K562 (cell line): Measurements from ENCODE around the gene TUBB2A. TPM values are rescaled to one million over a fixed set of nuclear protein-coding genes. Genes with fewer than 3 reads are reported as not detected.

Experiments
- CBX8 ChIP-seq: fragments of 200-600 bp; sonication (generic); IDR thresholded peaks from 2 replicates; pipeline ENCODE4 v1.6.1; 2012; ENCODE audit warnings: borderline replicate concordance, mixed run types, low read depth, mild to moderate bottlenecking, moderate library complexity, mixed read lengths, low read length, control low read depth, inconsistent platforms; ENCODE audit not compliant: poor library complexity, severe bottlenecking; ENCODE audit errors: extremely low read depth
- CCAR2 ChIP-seq: fragments of 200-400 bp; formaldehyde crosslinking; IDR thresholded peaks from 2 replicates; pipeline ENCODE4 v1.6.1; 2017; ENCODE audit warnings: mild to moderate bottlenecking, low read depth, low read length
- DDX20 ChIP-seq: fragments of 450-650 bp; IDR thresholded peaks from 2 replicates; pipeline ENCODE4 v1.6.1; 2016; ENCODE audit warnings: missing genetic modification characterization, low read depth, mild to moderate bottlenecking, missing compliant biosample characterization, moderate library complexity
- FOXK2 ChIP-seq, 2 experiments: fragments of 450-650 bp; IDR thresholded peaks in 1 of 2; conservative IDR thresholded peaks in 1 of 2; 2 replicates each; pipeline ENCODE4 v1.6.1; 2016; ENCODE audit warnings: low read depth in 2 of 2, mild to moderate bottlenecking in 1 of 2
- HDAC3 ChIP-seq: fragments of 450-650 bp; IDR thresholded peaks from 2 replicates; pipeline ENCODE4 v1.6.1; 2018; ENCODE audit warnings: borderline replicate concordance, mild to moderate bottlenecking, moderate library complexity; ENCODE audit not compliant: partially characterized antibody
- NELFE ChIP-seq: IDR thresholded peaks from 2 replicates; pipeline ENCODE4 v1.6.1; 2011; ENCODE audit warnings: mild to moderate bottlenecking; ENCODE audit not compliant: insufficient read depth, insufficient read length
- POLR3G ChIP-seq: IDR thresholded peaks from 2 replicates; pipeline ENCODE4 v1.6.1; 2011; ENCODE audit not compliant: insufficient read length, insufficient replicate concordance; ENCODE audit errors: extremely low read depth
- SETDB1 ChIP-seq: IDR thresholded peaks from one replicate; pipeline ENCODE4 v1.6.1; 2012; ENCODE audit warnings: low read length, control low read depth, inconsistent platforms
- ZKSCAN3 ChIP-seq: fragments of 250-450 bp; sonication (Bioruptor Pico); IDR thresholded peaks from 2 replicates; pipeline ENCODE4 v1.4.0; 2020
- ZNF23 ChIP-seq: fragments of 250-450 bp; sonication (Bioruptor Pico); IDR thresholded peaks from 2 replicates; pipeline ENCODE4 v1.4.0; 2020; ENCODE audit warnings: mild to moderate bottlenecking
- polyA plus RNA-seq, 8 experiments: library from polyadenylated mRNA; depleted of rRNA in 4 of 8; stranded (reverse) in 5 of 8; unstranded in 3 of 8; fragments of >200 nt; fragmentation: Nextera tagmentation in 2 of 8; fragmentation: Illumina TruSeq in 1 of 8; extraction: Ambion mirVana in 2 of 8; extraction: Trizol in 1 of 8; gene quantifications; 2 replicates each; pipeline versions ENCODE4 v1.2.1 to v1.2.3, GENCODE V29; 2011 to 2014; ENCODE audit warnings: inconsistent platforms in 1 of 8, missing spikeins in 1 of 8
- total RNA-seq, 7 experiments: library from RNA; depleted of rRNA in 6 of 7; stranded (reverse); fragments of >200 nt in 6 of 7; fragmentation: Illumina TruSeq in 2 of 7; extraction: Trizol in 2 of 7; gene quantifications; 2 replicates each; pipeline versions ENCODE4 v1.2.1 to v1.2.3, GENCODE V29; 2011 to 2021; ENCODE audit warnings: low replicate concordance in 1 of 7
- TF ChIP-seq, protein P1 (sequence below), 2 experiments: IDR thresholded peaks in 1 of 2; conservative IDR thresholded peaks in 1 of 2; 2 replicates each; pipeline ENCODE4 v1.6.1; 2016; ENCODE audit warnings: low read depth in 2 of 2, mild to moderate bottlenecking in 1 of 2, missing compliant biosample characterization in 1 of 2, missing genetic modification characterization in 1 of 2, moderate library complexity in 1 of 2
- TF ChIP-seq, protein P2 (sequence below): sonication (generic); formaldehyde crosslinking; IDR thresholded peaks from 2 replicates; pipeline ENCODE4 v1.8.1; 2022; ENCODE audit warnings: missing genetic modification reagents
- TF ChIP-seq, protein P3 (sequence below): fragments of 250-450 bp; sonication (Bioruptor Pico); IDR thresholded peaks from 2 replicates; pipeline ENCODE4 v1.8.0; 2021; ENCODE audit warnings: moderate library complexity, mild to moderate bottlenecking, inconsistent platforms
- TF ChIP-seq, protein P4 (sequence below): sonication (generic); formaldehyde crosslinking; IDR thresholded peaks from 2 replicates; pipeline ENCODE4 v1.8.1; 2023; ENCODE audit warnings: missing genetic modification reagents, mild to moderate bottlenecking, borderline replicate concordance

The TUBB2A gene
- total and polyA plus RNA-seq, 9 of the 15 experiments (the other 6 are each of a cell fraction or from before 2014, with no cell fraction given) = 3.6 to 92.1 (median 45.6) TPM

DNA sequence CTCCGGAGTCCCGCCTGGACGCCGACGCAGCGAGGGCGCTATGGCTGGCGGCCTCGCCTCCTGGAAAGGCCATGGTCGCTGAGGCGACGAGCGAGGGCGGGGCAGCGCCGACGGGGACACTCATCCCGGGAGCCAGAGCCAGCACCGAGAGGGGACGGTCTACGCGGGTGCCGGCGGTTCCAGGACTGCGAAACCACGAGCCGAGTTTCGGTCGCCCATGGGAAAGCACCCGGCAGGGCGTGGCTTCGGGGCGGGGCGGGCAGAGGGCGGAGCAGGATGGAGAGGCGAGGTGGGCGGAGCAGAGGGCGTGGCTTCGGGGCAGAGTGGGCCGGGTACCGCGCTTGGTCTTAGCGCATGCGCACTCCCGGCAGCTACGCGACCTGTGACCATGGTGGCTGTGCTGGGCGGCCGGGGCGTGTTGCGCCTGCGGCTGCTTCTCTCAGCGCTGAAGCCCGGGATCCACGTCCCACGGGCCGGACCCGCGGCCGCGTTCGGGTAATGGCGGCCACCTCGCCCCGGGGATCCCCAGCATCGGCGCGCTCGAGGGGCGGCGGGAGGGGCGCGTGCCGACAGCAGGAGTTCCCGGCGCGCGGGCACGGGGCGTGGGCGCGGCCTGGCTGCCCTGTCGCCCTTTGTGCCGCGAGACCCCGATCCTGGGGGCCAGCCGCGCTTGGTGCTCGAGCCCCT, 38.8 kb downstream of the TUBB2A start, which contains the start of gene BPHL (continued):
- TF ChIP-seq, protein P1, sequence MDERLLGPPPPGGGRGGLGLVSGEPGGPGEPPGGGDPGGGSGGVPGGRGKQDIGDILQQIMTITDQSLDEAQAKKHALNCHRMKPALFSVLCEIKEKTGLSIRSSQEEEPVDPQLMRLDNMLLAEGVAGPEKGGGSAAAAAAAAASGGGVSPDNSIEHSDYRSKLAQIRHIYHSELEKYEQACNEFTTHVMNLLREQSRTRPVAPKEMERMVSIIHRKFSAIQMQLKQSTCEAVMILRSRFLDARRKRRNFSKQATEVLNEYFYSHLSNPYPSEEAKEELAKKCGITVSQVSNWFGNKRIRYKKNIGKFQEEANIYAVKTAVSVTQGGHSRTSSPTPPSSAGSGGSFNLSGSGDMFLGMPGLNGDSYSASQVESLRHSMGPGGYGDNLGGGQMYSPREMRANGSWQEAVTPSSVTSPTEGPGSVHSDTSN (CRISPR knock-in tag; IDR thresholded peaks at IDR 0.05; ENCODE audit: low read depth) = no peak
- TF ChIP-seq, protein P1 (tag; conservative IDR thresholded peaks at IDR 0.05; ENCODE audit: low read depth) = no peak
- no peak for TF ChIP-seq CCAR2
- no peak for TF ChIP-seq POLR3G
- TF ChIP-seq, protein P2, sequence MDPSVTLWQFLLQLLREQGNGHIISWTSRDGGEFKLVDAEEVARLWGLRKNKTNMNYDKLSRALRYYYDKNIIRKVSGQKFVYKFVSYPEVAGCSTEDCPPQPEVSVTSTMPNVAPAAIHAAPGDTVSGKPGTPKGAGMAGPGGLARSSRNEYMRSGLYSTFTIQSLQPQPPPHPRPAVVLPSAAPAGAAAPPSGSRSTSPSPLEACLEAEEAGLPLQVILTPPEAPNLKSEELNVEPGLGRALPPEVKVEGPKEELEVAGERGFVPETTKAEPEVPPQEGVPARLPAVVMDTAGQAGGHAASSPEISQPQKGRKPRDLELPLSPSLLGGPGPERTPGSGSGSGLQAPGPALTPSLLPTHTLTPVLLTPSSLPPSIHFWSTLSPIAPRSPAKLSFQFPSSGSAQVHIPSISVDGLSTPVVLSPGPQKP (CRISPR knock-in tag) = no peak
- TF ChIP-seq DDX20 (tag) = no peak
- TF ChIP-seq SETDB1 = no peak
- peak; percentile 40 to 50; a peak in 1 of 4 replicates for TF ChIP-seq FOXK2 (conservative IDR thresholded peaks at IDR 0.05 in 1 of 2, IDR thresholded peaks at IDR 0.05 in 1 of 2; ENCODE audit: low read depth in 2 of 2)
- TF ChIP-seq NELFE = no peak
- TF ChIP-seq HDAC3 = no peak
- TF ChIP-seq ZNF23 (CRISPR knock-in tag) = no peak
- no peak for TF ChIP-seq ZKSCAN3 (CRISPR knock-in tag)
- TF ChIP-seq CBX8 = no peak
- TF ChIP-seq, protein P3, sequence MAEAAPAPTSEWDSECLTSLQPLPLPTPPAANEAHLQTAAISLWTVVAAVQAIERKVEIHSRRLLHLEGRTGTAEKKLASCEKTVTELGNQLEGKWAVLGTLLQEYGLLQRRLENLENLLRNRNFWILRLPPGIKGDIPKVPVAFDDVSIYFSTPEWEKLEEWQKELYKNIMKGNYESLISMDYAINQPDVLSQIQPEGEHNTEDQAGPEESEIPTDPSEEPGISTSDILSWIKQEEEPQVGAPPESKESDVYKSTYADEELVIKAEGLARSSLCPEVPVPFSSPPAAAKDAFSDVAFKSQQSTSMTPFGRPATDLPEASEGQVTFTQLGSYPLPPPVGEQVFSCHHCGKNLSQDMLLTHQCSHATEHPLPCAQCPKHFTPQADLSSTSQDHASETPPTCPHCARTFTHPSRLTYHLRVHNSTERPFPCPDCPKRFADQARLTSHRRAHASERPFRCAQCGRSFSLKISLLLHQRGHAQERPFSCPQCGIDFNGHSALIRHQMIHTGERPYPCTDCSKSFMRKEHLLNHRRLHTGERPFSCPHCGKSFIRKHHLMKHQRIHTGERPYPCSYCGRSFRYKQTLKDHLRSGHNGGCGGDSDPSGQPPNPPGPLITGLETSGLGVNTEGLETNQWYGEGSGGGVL (CRISPR knock-in tag) = no peak
- TF ChIP-seq, protein P4, sequence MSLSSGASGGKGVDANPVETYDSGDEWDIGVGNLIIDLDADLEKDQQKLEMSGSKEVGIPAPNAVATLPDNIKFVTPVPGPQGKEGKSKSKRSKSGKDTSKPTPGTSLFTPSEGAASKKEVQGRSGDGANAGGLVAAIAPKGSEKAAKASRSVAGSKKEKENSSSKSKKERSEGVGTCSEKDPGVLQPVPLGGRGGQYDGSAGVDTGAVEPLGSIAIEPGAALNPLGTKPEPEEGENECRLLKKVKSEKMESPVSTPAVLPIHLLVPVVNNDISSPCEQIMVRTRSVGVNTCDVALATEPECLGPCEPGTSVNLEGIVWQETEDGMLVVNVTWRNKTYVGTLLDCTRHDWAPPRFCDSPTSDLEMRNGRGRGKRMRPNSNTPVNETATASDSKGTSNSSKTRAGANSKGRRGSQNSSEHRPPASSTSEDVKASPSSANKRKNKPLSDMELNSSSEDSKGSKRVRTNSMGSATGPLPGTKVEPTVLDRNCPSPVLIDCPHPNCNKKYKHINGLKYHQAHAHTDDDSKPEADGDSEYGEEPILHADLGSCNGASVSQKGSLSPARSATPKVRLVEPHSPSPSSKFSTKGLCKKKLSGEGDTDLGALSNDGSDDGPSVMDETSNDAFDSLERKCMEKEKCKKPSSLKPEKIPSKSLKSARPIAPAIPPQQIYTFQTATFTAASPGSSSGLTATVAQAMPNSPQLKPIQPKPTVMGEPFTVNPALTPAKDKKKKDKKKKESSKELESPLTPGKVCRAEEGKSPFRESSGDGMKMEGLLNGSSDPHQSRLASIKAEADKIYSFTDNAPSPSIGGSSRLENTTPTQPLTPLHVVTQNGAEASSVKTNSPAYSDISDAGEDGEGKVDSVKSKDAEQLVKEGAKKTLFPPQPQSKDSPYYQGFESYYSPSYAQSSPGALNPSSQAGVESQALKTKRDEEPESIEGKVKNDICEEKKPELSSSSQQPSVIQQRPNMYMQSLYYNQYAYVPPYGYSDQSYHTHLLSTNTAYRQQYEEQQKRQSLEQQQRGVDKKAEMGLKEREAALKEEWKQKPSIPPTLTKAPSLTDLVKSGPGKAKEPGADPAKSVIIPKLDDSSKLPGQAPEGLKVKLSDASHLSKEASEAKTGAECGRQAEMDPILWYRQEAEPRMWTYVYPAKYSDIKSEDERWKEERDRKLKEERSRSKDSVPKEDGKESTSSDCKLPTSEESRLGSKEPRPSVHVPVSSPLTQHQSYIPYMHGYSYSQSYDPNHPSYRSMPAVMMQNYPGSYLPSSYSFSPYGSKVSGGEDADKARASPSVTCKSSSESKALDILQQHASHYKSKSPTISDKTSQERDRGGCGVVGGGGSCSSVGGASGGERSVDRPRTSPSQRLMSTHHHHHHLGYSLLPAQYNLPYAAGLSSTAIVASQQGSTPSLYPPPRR (CRISPR knock-in tag) = no peak
